WTC11 (cell line): ENCODE data around the gene RNASEH2C. TPM values are rescaled to one million over a fixed set of nuclear protein-coding genes. Genes with fewer than 3 reads are reported as not detected.

ENCODE experiments used
- ATAC-seq: fragments of 200-7000 bp; cut with Tn5 transposase; 2 replicates; pipeline ENCODE4 v1.10.0; 2021; ENCODE audit warnings: mild to moderate bottlenecking, moderate library complexity
- CTCF ChIA-PET: fragments of 300-600 bp; sonication (Branson Sonifier 250); formaldehyde crosslinking; loops from one replicate; lab custom pipeline; 2021; ENCODE audit warnings: antibody characterized with exemption; lab: Charles Lee
- POLR2A ChIA-PET: fragments of 350-600 bp; sonication (Branson Sonifier 250); formaldehyde crosslinking; loops from one replicate; lab custom pipeline; 2021; ENCODE audit warnings: antibody characterized with exemption; lab: Charles Lee
- DNase-seq: peaks from one replicate; pipeline ENCODE4 v3.0.0; 2021; ENCODE audit warnings: low spot score
- H3K27ac Mint-ChIP-seq: 2 replicates; pipeline ENCODE4 v1.8.0; 2021; ENCODE audit warnings: mixed read lengths
- H3K27me3 Mint-ChIP-seq: 2 replicates; pipeline ENCODE4 v1.8.0; 2021; ENCODE audit warnings: low read depth, mild to moderate bottlenecking, moderate library complexity, mixed read lengths
- H3K36me3 Mint-ChIP-seq: 2 replicates; pipeline ENCODE4 v1.8.0; 2021; ENCODE audit warnings: mixed read lengths
- H3K4me1 Mint-ChIP-seq: 2 replicates; pipeline ENCODE4 v1.8.0; 2022; ENCODE audit warnings: mixed read lengths
- H3K4me3 Mint-ChIP-seq: 2 replicates; pipeline ENCODE4 v1.8.0; 2021; ENCODE audit warnings: mild to moderate bottlenecking, moderate library complexity, mixed read lengths
- H3K9me3 Mint-ChIP-seq: 2 replicates; pipeline ENCODE4 v1.8.0; 2021; ENCODE audit warnings: mixed read lengths
- CREB1 ChIP-seq: sonication (generic); formaldehyde crosslinking; IDR thresholded peaks from 2 replicates; pipeline ENCODE4 v1.8.0; 2023; ENCODE audit warnings: mild to moderate bottlenecking, missing genetic modification reagents
- CREM ChIP-seq: sonication (generic); formaldehyde crosslinking; IDR thresholded peaks from 2 replicates; pipeline ENCODE4 v1.8.1; 2022; ENCODE audit warnings: mild to moderate bottlenecking, missing genetic modification reagents, moderate library complexity
- ESRRA ChIP-seq: sonication (generic); formaldehyde crosslinking; IDR thresholded peaks from 2 replicates; pipeline ENCODE4 v1.8.1; 2022; ENCODE audit warnings: mild to moderate bottlenecking, missing genetic modification reagents, borderline replicate concordance
- HMGA2 ChIP-seq: fragments of 250-450 bp; sonication (Bioruptor Pico); IDR thresholded peaks from 2 replicates; pipeline ENCODE4 v1.4.0; 2021; ENCODE audit warnings: mild to moderate bottlenecking, moderate library complexity
- NFE2L1 ChIP-seq: sonication (generic); formaldehyde crosslinking; IDR thresholded peaks from 2 replicates; pipeline ENCODE4 v1.8.1; 2023; ENCODE audit warnings: missing genetic modification reagents
- NFYB ChIP-seq: sonication (generic); formaldehyde crosslinking; conservative IDR thresholded peaks from 2 replicates; pipeline ENCODE4 v1.8.0; 2022; ENCODE audit warnings: low read depth, missing genetic modification reagents
- OVOL2 ChIP-seq: fragments of 250-450 bp; sonication (Bioruptor Pico); IDR thresholded peaks from 2 replicates; pipeline ENCODE4 v1.9.0; 2021; ENCODE audit warnings: mild to moderate bottlenecking, borderline replicate concordance
- SOX15 ChIP-seq: fragments of 250-450 bp; sonication (Bioruptor Pico); IDR thresholded peaks from 2 replicates; pipeline ENCODE4 v1.9.0; 2021; ENCODE audit warnings: mild to moderate bottlenecking
- ZNF263 ChIP-seq: sonication (generic); formaldehyde crosslinking; IDR thresholded peaks from 2 replicates; pipeline ENCODE4 v1.8.1; 2022; ENCODE audit warnings: low read depth, mild to moderate bottlenecking, moderate library complexity, missing genetic modification reagents
- ZNF416 ChIP-seq: fragments of 250-450 bp; sonication (Bioruptor Pico); IDR thresholded peaks from 2 replicates; pipeline ENCODE4 v1.9.0; 2021; ENCODE audit warnings: mild to moderate bottlenecking, inconsistent platforms
- total RNA-seq: library from RNA; stranded (reverse); gene quantifications from 3 replicates; pipeline ENCODE4 v1.2.3, GENCODE V29; 2021
- TF ChIP-seq, protein P1 (sequence below): sonication (generic); formaldehyde crosslinking; IDR thresholded peaks from 2 replicates; pipeline ENCODE4 v1.8.1; 2023; ENCODE audit warnings: mild to moderate bottlenecking, missing genetic modification reagents, borderline replicate concordance
- TF ChIP-seq, protein P2 (sequence below): sonication (generic); formaldehyde crosslinking; IDR thresholded peaks from 2 replicates; pipeline ENCODE4 v1.8.0; 2023; ENCODE audit warnings: missing genetic modification reagents, mild to moderate bottlenecking, borderline replicate concordance
- TF ChIP-seq, protein P3 (sequence below): sonication (generic); formaldehyde crosslinking; IDR thresholded peaks from 2 replicates; pipeline ENCODE4 v1.8.1; 2022; ENCODE audit warnings: low read depth, mild to moderate bottlenecking, moderate library complexity, missing genetic modification reagents, borderline replicate concordance

The RNASEH2C gene
- total RNA-seq, 1 experiment from 2014 or later, result 42.1 TPM

DNA sequence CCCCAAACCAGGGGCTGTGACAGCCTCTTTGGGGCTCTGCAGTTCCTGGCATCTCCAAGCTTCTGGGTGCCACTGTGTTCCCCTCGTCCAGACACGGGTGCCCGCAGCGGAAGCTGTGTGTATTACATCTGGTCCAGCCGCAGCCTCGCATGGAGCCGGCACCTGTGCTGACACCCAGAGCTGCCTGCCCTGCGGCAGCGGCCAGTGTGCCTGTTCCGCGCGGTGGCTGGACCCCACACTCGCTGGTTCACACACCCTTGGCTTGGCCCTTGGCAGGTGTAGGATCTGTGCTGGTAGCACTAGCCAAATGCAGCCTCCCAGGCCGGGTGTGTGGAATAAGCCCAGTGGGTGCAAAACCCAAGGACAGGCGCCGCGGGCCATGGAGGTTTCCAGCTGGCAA lies 24.5 kb upstream of the RNASEH2C start:
- H3K4me1 Mint-ChIP-seq, result no peaks in the 10 kb centered on the region
- TF ChIP-seq SOX15 (CRISPR knock-in tag), result no peak
- TF ChIP-seq ZNF416 (CRISPR knock-in tag), result no peak
- no peak for TF ChIP-seq HMGA2 (CRISPR knock-in tag)
- TF ChIP-seq CREM (CRISPR knock-in tag), result no peak
- TF ChIP-seq ESRRA (CRISPR knock-in tag), result no peak
- TF ChIP-seq CREB1, result no peak
- H3K4me3 Mint-ChIP-seq, result no peak overlapping the region
- POLR2A ChIA-PET, result interaction anchor here (1.6 kb wide), 1 partner anchor 115 kb away, joined by 3 read pairs; no protein-coding TSS in a partner anchor
- CTCF ChIA-PET, result interaction anchor here (0.6 to 2.4 kb wide), 34 partner anchors 9 to 1641 kb away, joined by 3 to 41 read pairs (median 6); partner anchors contain the start of genes AP5B1, CCDC85B, FIBP and KAT5
- no peak overlapping the region for H3K27ac Mint-ChIP-seq
- H3K9me3 Mint-ChIP-seq, result peaks cover 14% of the 10 kb centered on the region; the same call in 1 of the 2 replicates
- ATAC-seq (no peak), DNase-seq (no peak)
- peaks cover 39% of the 10 kb centered on the region for H3K27me3 Mint-ChIP-seq
- H3K36me3 Mint-ChIP-seq, result no peaks in the 10 kb centered on the region

DNA sequence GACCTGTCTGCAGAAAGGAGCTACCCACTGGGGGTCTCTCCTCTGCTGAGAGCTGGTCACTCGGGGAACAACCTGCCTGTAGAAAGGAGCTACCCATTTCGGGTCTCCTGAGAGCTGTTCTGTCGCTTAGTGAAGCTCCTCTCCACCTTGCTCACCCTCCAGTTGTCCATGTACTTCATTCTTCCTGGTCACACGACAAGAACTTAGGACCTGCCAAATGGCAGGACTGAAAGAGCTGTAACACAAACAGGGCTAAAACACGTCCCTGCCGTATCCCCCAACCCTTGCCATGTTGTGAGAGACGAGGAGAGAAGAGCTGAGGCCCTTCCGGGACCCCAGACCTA lies 24.1 kb upstream of the RNASEH2C start:
- ChIA-PET CTCF (interaction anchor here (0.6 to 2.4 kb wide), 34 partner anchors 8 to 1642 kb away, joined by 3 to 41 read pairs (median 6); partner anchors contain the start of genes AP5B1, CCDC85B, FIBP and KAT5), POLR2A (interaction anchor here (1.6 kb wide), 1 partner anchor 115 kb away, joined by 3 read pairs; no protein-coding TSS in a partner anchor)
- DNase-seq (no peak), ATAC-seq (no peak)
- Mint-ChIP-seq H3K27ac (no peak overlapping the region), H3K4me3 (no peak overlapping the region), H3K36me3 (no peaks in the 10 kb centered on the region), H3K9me3 (peaks cover 14% of the 10 kb centered on the region; the same call in 1 of the 2 replicates), H3K4me1 (no peaks in the 10 kb centered on the region), H3K27me3 (peaks cover 42% of the 10 kb centered on the region)
- TF ChIP-seq ZNF263 (CRISPR knock-in tag) (no peak), NFYB (CRISPR knock-in tag) (no peak), OVOL2 (CRISPR knock-in tag) (no peak), NFE2L1 (CRISPR knock-in tag) (no peak)
- TF ChIP-seq, protein P1, sequence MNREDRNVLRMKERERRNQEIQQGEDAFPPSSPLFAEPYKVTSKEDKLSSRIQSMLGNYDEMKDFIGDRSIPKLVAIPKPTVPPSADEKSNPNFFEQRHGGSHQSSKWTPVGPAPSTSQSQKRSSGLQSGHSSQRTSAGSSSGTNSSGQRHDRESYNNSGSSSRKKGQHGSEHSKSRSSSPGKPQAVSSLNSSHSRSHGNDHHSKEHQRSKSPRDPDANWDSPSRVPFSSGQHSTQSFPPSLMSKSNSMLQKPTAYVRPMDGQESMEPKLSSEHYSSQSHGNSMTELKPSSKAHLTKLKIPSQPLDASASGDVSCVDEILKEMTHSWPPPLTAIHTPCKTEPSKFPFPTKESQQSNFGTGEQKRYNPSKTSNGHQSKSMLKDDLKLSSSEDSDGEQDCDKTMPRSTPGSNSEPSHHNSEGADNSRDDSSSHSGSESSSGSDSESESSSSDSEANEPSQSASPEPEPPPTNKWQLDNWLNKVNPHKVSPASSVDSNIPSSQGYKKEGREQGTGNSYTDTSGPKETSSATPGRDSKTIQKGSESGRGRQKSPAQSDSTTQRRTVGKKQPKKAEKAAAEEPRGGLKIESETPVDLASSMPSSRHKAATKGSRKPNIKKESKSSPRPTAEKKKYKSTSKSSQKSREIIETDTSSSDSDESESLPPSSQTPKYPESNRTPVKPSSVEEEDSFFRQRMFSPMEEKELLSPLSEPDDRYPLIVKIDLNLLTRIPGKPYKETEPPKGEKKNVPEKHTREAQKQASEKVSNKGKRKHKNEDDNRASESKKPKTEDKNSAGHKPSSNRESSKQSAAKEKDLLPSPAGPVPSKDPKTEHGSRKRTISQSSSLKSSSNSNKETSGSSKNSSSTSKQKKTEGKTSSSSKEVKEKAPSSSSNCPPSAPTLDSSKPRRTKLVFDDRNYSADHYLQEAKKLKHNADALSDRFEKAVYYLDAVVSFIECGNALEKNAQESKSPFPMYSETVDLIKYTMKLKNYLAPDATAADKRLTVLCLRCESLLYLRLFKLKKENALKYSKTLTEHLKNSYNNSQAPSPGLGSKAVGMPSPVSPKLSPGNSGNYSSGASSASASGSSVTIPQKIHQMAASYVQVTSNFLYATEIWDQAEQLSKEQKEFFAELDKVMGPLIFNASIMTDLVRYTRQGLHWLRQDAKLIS (CRISPR knock-in tag), result no peak
- TF ChIP-seq, protein P2, sequence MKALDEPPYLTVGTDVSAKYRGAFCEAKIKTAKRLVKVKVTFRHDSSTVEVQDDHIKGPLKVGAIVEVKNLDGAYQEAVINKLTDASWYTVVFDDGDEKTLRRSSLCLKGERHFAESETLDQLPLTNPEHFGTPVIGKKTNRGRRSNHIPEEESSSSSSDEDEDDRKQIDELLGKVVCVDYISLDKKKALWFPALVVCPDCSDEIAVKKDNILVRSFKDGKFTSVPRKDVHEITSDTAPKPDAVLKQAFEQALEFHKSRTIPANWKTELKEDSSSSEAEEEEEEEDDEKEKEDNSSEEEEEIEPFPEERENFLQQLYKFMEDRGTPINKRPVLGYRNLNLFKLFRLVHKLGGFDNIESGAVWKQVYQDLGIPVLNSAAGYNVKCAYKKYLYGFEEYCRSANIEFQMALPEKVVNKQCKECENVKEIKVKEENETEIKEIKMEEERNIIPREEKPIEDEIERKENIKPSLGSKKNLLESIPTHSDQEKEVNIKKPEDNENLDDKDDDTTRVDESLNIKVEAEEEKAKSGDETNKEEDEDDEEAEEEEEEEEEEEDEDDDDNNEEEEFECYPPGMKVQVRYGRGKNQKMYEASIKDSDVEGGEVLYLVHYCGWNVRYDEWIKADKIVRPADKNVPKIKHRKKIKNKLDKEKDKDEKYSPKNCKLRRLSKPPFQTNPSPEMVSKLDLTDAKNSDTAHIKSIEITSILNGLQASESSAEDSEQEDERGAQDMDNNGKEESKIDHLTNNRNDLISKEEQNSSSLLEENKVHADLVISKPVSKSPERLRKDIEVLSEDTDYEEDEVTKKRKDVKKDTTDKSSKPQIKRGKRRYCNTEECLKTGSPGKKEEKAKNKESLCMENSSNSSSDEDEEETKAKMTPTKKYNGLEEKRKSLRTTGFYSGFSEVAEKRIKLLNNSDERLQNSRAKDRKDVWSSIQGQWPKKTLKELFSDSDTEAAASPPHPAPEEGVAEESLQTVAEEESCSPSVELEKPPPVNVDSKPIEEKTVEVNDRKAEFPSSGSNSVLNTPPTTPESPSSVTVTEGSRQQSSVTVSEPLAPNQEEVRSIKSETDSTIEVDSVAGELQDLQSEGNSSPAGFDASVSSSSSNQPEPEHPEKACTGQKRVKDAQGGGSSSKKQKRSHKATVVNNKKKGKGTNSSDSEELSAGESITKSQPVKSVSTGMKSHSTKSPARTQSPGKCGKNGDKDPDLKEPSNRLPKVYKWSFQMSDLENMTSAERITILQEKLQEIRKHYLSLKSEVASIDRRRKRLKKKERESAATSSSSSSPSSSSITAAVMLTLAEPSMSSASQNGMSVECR (CRISPR knock-in tag), result no peak
- TF ChIP-seq, protein P3, sequence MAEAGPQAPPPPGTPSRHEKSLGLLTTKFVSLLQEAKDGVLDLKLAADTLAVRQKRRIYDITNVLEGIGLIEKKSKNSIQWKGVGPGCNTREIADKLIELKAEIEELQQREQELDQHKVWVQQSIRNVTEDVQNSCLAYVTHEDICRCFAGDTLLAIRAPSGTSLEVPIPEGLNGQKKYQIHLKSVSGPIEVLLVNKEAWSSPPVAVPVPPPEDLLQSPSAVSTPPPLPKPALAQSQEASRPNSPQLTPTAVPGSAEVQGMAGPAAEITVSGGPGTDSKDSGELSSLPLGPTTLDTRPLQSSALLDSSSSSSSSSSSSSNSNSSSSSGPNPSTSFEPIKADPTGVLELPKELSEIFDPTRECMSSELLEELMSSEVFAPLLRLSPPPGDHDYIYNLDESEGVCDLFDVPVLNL (CRISPR knock-in tag), result no peak
